ENCODE results near the gene ARID2.

DNA sequence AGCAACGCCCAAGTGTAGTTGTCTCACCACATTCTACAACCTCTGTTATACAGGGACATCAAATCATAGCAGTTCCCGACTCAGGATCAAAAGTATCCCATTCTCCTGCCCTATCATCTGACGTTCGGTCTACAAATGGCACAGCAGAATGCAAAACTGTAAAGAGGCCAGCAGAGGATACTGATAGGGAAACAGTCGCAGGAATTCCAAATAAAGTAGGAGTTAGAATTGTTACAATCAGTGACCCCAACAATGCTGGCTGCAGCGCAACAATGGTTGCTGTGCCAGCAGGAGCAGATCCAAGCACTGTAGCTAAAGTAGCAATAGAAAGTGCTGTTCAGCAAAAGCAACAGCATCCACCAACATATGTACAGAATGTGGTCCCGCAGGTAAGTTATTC is 123.0 kb downstream of the ARID2 start:
- TF ChIP-seq, protein P1, sequence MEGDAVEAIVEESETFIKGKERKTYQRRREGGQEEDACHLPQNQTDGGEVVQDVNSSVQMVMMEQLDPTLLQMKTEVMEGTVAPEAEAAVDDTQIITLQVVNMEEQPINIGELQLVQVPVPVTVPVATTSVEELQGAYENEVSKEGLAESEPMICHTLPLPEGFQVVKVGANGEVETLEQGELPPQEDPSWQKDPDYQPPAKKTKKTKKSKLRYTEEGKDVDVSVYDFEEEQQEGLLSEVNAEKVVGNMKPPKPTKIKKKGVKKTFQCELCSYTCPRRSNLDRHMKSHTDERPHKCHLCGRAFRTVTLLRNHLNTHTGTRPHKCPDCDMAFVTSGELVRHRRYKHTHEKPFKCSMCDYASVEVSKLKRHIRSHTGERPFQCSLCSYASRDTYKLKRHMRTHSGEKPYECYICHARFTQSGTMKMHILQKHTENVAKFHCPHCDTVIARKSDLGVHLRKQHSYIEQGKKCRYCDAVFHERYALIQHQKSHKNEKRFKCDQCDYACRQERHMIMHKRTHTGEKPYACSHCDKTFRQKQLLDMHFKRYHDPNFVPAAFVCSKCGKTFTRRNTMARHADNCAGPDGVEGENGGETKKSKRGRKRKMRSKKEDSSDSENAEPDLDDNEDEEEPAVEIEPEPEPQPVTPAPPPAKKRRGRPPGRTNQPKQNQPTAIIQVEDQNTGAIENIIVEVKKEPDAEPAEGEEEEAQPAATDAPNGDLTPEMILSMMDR (IDR thresholded peaks at IDR 0.05), result no peak
- TF ChIP-seq EZH2 (IDR thresholded peaks at IDR 0.05; ENCODE audit: borderline replicate concordance, insufficient read depth, low read depth, low read length, poor library complexity, severe bottlenecking), result no peak

All from B cell (primary cell).